C4-2B (cell line): ENCODE data around the gene TRIM66.

Experiments
- ZFX ChIP-seq: fragments of 450-650 bp; IDR thresholded peaks from 2 replicates; pipeline ENCODE4 v1.6.1; 2017
- TF ChIP-seq, protein P1 (sequence below): fragments of 450-650 bp; conservative IDR thresholded peaks from 2 replicates; pipeline ENCODE4 v1.5.1; 2017; ENCODE audit warnings: mild to moderate bottlenecking

DNA sequence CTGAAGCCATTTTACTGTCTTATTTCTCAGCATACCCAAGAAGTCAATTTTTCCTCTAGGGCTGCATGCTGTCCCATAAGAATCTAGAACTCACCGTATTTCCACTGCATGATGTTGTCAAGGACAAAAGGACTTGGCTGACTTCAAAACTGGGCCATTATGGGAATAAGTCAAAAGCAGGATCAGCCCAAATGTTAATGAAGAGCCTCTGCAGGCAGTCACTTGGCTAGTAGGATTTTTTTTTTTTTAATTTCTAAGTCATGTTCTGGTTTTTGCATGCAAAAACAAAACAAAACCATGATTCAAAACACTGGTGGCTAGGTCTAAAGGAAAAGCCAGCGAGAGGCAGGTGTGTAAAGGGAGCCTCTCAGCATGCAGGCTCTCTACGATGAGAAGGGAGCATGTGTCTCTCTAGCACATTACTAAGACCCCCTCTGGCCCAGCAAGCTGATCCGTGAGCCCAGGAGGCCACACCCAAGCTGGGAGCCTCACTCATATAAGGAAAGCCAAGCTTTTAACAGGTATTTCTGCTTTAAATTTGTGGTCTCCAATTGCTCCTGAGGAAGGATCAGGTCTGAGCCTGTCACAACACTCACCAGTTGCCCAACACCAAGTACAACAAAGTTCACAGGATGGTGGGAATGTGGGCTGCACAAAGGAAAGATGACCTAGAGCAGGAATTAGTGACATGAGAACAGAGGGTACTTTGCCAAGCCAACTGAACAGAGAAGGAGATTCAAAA, 67.0 kb downstream of the TRIM66 start:
- TF ChIP-seq, protein P1, sequence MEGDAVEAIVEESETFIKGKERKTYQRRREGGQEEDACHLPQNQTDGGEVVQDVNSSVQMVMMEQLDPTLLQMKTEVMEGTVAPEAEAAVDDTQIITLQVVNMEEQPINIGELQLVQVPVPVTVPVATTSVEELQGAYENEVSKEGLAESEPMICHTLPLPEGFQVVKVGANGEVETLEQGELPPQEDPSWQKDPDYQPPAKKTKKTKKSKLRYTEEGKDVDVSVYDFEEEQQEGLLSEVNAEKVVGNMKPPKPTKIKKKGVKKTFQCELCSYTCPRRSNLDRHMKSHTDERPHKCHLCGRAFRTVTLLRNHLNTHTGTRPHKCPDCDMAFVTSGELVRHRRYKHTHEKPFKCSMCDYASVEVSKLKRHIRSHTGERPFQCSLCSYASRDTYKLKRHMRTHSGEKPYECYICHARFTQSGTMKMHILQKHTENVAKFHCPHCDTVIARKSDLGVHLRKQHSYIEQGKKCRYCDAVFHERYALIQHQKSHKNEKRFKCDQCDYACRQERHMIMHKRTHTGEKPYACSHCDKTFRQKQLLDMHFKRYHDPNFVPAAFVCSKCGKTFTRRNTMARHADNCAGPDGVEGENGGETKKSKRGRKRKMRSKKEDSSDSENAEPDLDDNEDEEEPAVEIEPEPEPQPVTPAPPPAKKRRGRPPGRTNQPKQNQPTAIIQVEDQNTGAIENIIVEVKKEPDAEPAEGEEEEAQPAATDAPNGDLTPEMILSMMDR = no peak
- no peak for TF ChIP-seq ZFX
